GM12873 (cell line): Measurements from ENCODE around the gene IL9.

Source experiments
- TF ChIP-seq, protein P1 (sequence below): IDR thresholded peaks from 2 replicates; pipeline ENCODE4 v1.5.1; 2012; ENCODE audit warnings: low read depth, mild to moderate bottlenecking, moderate library complexity, low read length, control low read depth; ENCODE audit not compliant: insufficient read depth; ENCODE audit errors: missing control alignments

The IL9 gene

DNA sequence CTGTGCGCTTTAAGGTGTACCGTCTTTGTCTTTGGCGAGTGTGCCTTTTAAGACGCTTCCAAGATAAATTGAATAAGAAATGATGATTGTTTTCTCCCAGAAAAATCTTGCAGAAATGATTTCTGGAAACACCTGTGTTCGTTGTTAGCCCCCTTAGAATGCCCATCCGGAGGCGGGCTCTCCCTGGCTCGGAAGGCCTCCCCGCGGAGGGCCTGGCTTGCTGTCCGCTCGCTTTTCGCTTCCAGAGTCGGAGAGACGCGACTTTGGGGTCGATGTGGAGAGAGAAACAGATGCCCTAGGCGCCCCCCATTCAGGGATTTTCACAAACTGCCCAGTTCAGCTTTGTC lies 35.3 kb upstream of the IL9 start:
- TF ChIP-seq, protein P1, sequence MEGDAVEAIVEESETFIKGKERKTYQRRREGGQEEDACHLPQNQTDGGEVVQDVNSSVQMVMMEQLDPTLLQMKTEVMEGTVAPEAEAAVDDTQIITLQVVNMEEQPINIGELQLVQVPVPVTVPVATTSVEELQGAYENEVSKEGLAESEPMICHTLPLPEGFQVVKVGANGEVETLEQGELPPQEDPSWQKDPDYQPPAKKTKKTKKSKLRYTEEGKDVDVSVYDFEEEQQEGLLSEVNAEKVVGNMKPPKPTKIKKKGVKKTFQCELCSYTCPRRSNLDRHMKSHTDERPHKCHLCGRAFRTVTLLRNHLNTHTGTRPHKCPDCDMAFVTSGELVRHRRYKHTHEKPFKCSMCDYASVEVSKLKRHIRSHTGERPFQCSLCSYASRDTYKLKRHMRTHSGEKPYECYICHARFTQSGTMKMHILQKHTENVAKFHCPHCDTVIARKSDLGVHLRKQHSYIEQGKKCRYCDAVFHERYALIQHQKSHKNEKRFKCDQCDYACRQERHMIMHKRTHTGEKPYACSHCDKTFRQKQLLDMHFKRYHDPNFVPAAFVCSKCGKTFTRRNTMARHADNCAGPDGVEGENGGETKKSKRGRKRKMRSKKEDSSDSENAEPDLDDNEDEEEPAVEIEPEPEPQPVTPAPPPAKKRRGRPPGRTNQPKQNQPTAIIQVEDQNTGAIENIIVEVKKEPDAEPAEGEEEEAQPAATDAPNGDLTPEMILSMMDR, result no peak

- TF ChIP-seq, protein P1, result no peak
Measured at GRCh38 chr5:135930029-135930948, 34.6 kb upstream of the IL9 start.

DNA sequence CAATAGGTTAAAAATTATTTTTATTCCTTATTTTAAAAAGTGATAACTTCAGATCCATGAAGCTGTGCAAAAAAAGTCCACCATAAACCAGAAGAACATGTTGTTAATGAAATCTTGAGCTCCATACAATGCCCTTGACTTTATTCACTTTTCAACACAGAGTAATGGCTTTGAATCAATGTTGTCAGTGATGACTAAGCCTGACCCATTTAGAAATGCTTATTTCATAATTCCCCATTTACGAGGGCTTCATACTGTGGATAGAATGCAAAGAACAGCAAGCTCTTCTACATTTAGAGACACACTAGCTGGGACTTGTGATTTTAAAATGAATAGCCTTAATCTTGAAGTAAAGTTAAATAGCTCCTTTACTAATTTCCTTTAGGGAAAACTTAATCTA lies 25.7 kb upstream of the IL9 start:
- TF ChIP-seq, protein P1, result no peak

GRCh38 chr5:135920199-135920598 lies 24.6 kb upstream of the IL9 start:
- TF ChIP-seq, protein P1, result no peak

DNA sequence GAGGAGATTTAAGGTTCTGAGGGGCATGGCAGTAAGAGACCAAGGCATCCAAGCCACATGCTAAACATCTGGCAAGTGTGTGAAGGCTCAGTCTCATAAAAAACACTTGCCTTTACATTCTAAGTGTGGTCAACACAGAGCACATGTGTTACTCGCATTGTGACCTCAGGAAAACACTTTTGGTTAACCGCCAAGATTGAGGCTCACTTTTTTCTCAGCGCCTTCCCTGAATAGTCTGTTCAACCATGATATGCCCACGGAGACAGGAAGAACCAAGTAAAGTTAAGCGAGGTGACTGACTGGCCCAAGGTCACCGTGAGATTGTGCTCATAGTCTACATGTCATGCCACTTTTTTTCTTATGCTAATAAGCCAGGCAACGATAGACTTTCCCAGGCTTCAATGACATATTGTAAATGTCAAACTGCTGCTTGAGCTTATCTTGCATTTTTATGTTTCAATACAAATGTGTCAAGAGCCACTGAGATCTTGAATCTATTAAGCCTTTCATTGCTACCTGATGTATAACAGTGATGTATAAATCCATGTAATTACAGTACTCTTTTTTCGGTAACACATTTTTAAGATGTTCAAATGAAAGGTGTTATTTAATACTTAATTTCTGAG lies 21.1 kb upstream of the IL9 start:
- TF ChIP-seq, protein P1, result no peak

DNA sequence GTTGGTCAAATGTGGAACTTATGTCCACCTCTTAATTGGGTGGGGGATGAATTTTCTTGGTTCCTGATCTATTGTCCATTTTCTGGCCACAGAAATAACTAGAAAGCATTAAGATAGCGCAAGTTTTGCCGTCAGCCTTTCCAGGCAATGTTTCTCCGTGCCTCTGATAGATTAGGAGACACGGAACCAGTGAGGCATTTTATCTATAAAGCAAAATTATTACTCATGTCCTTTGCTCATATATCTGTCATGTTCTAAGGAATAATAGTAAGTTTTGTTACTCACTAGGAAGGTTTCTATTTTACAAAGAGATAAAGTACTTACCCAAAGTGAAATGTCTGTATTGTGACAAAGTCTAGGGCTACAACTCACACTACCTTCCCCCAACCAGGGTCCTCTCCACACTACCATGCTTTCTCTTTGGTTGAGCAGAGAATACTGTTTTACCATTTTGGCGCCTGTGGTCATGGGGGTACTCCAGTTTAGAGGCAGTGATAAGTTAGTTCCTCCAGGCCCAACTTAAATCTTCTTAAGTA lies 19.9 kb upstream of the IL9 start:
- TF ChIP-seq, protein P1, result no peak
